H1 (cell line): ENCODE data around the gene TAS2R38. TPM values are rescaled to one million over a fixed set of nuclear protein-coding genes. Genes with fewer than 3 reads are reported as not detected.

Experiments
- CTCF ChIA-PET: fragments of 300-600 bp; sonication (Branson Sonifier 250); formaldehyde crosslinking; loops from one replicate; lab custom pipeline; 2021; ENCODE audit not compliant: partially characterized antibody; lab: Charles Lee
- POLR2A ChIA-PET: fragments of 300-600 bp; sonication (Branson Sonifier 250); formaldehyde crosslinking; loops from one replicate; lab custom pipeline; 2021; ENCODE audit warnings: inconsistent platforms; ENCODE audit not compliant: partially characterized antibody; lab: Charles Lee
- DNase-seq, 2 experiments: peaks; one replicate each; pipeline versions ENCODE4 v3.0.0 to v3.0.0-alpha.2; 2010 to 2022; ENCODE audit warnings: low spot score in 2 of 2, low read depth in 1 of 2, mixed read lengths in 1 of 2
- FAIRE-seq: peaks from 2 replicates; lab custom pipeline; 2011; peaks lifted over from hg19 to GRCh38; lab: Jason Lieb, UNC
- H2AFZ ChIP-seq: 2 replicates; pipeline ENCODE4 v1.8.1; 2012; ENCODE audit warnings: low read length, inconsistent platforms
- H2AK5ac ChIP-seq: 2 replicates; pipeline ENCODE4 v1.6.1; 2013; ENCODE audit warnings: low read depth, low read length
- H2BK120ac ChIP-seq: replicated peaks from 2 replicates; pipeline ENCODE3; 2013; ENCODE audit warnings: low read depth, low read length, inconsistent platforms
- H2BK12ac ChIP-seq: 2 replicates; pipeline ENCODE4 v1.6.1; 2013; ENCODE audit warnings: low read depth, low read length
- H2BK15ac ChIP-seq: 2 replicates; pipeline ENCODE4 v1.6.1; 2013; ENCODE audit warnings: low read length
- H2BK20ac ChIP-seq: 2 replicates; pipeline ENCODE4 v1.6.1; 2013; ENCODE audit warnings: low read length
- H2BK5ac ChIP-seq: 2 replicates; pipeline ENCODE4 v1.6.1; 2013; ENCODE audit warnings: low read depth, low read length
- H3K14ac ChIP-seq: 2 replicates; pipeline ENCODE4 v1.6.1; 2013; ENCODE audit warnings: inconsistent platforms; ENCODE audit not compliant: insufficient read length
- H3K18ac ChIP-seq: 2 replicates; pipeline ENCODE4 v1.6.1; 2013; ENCODE audit warnings: low read length; ENCODE audit errors: extremely low read depth
- H3K23ac ChIP-seq: 2 replicates; pipeline ENCODE4 v1.6.1; 2013; ENCODE audit warnings: inconsistent platforms; ENCODE audit not compliant: insufficient read length
- H3K23me2 ChIP-seq: 2 replicates; pipeline ENCODE4 v1.6.1; 2013; ENCODE audit warnings: low read depth, low read length
- H3K27ac ChIP-seq: 2 replicates; pipeline ENCODE4 v1.6.1; 2011; ENCODE audit warnings: low read depth, low read length, inconsistent platforms
- H3K27me3 ChIP-seq, 4 experiments: replicated peaks in 1 of 4; 1 replicate in 1 of 4; 2 replicates in 3 of 4; pipeline versions ENCODE4 v1.6.1 to v1.8.1; 2011 to 2013; ENCODE audit warnings: low read length in 3 of 4, mild to moderate bottlenecking in 3 of 4, inconsistent platforms in 2 of 4, mixed read lengths in 2 of 4, moderate library complexity in 1 of 4; ENCODE audit not compliant: control insufficient read depth in 3 of 4, insufficient read depth in 3 of 4; ENCODE audit errors: extremely low read depth in 1 of 4
- H3K36me3 ChIP-seq, 4 experiments: 2 replicates each; pipeline versions ENCODE4 v1.6.1 to v1.8.1; 2011 to 2013; ENCODE audit warnings: mild to moderate bottlenecking in 4 of 4, low read length in 3 of 4, moderate library complexity in 2 of 4, control low read depth in 1 of 4, inconsistent platforms in 1 of 4; ENCODE audit not compliant: insufficient read depth in 4 of 4, control insufficient read depth in 2 of 4
- H3K4ac ChIP-seq: replicated peaks from 2 replicates; pipeline ENCODE3; 2013; ENCODE audit warnings: low read length, low read depth, mixed read lengths, inconsistent platforms; ENCODE audit not compliant: insufficient read length
- H3K4me1 ChIP-seq, 4 experiments: replicated peaks in 1 of 4; 1 replicate in 1 of 4; 2 replicates in 3 of 4; pipeline versions ENCODE4 v1.6.1 to v1.8.1; 2011 to 2013; ENCODE audit warnings: low read length in 3 of 4, inconsistent platforms in 2 of 4, mixed read lengths in 1 of 4; ENCODE audit not compliant: insufficient read depth in 4 of 4, control insufficient read depth in 3 of 4
- H3K4me2 ChIP-seq, 2 experiments: 2 replicates each; pipeline versions ENCODE4 v1.6.1 to v1.8.1; 2011 to 2013; ENCODE audit warnings: low read depth in 2 of 2, low read length in 2 of 2, control low read depth in 1 of 2, inconsistent platforms in 1 of 2, mild to moderate bottlenecking in 1 of 2; ENCODE audit not compliant: insufficient read depth in 1 of 2
- H3K4me3 ChIP-seq, 4 experiments: fragments of 200-600, 300-600 bp in 1 of 4; sonication (generic), shearing (Covaris generic), sonication (Bioruptor Twin) in 1 of 4; 2 replicates each; pipeline versions ENCODE4 v1.5.1 to v1.8.1; 2011 to 2016; ENCODE audit warnings: low read length in 4 of 4, low read depth in 3 of 4, control low read depth in 2 of 4, inconsistent platforms in 2 of 4, mild to moderate bottlenecking in 2 of 4, mixed read lengths in 1 of 4, moderate library complexity in 1 of 4; ENCODE audit not compliant: insufficient read depth in 2 of 4; ENCODE audit errors: extremely low read depth in 1 of 4
- H3K56ac ChIP-seq: replicated peaks from 2 replicates; pipeline ENCODE3; 2013; ENCODE audit warnings: low read depth, mild to moderate bottlenecking, mixed read lengths, low read length, inconsistent platforms; ENCODE audit not compliant: insufficient read length
- H3K79me1 ChIP-seq: 2 replicates; pipeline ENCODE4 v1.6.1; 2013; ENCODE audit warnings: low read depth, low read length, control low read depth
- H3K79me2 ChIP-seq, 2 experiments: 2 replicates each; pipeline versions ENCODE4 v1.6.1 to v1.8.1; 2012 to 2013; ENCODE audit warnings: low read length in 2 of 2, mild to moderate bottlenecking in 2 of 2, inconsistent platforms in 1 of 2; ENCODE audit not compliant: insufficient read depth in 2 of 2, control insufficient read depth in 1 of 2
- H3K9ac ChIP-seq, 4 experiments: replicated peaks in 1 of 4; 1 replicate in 1 of 4; 2 replicates in 3 of 4; pipeline versions ENCODE4 v1.6.1 to v1.8.1; 2011 to 2013; ENCODE audit warnings: low read depth in 3 of 4, low read length in 3 of 4, control low read depth in 2 of 4, mild to moderate bottlenecking in 2 of 4, moderate library complexity in 2 of 4, inconsistent platforms in 1 of 4; ENCODE audit errors: extremely low read depth in 1 of 4
- H3K9me3 ChIP-seq, 2 experiments: 2 replicates each; pipeline versions ENCODE4 v1.6.1 to v1.8.1; 2012 to 2013; ENCODE audit warnings: mild to moderate bottlenecking in 2 of 2, moderate library complexity in 2 of 2, control low read depth in 1 of 2, inconsistent platforms in 1 of 2, low read depth in 1 of 2, low read length in 1 of 2, mixed read lengths in 1 of 2; ENCODE audit not compliant: insufficient read depth in 2 of 2
- H4K20me1 ChIP-seq, 2 experiments: replicated peaks in 1 of 2; 2 replicates each; pipeline versions ENCODE3 to v1.8.1; 2011 to 2013; ENCODE audit warnings: inconsistent platforms in 2 of 2, low read length in 2 of 2, mild to moderate bottlenecking in 1 of 2; ENCODE audit not compliant: insufficient read depth in 2 of 2, control insufficient read depth in 1 of 2
- H4K5ac ChIP-seq: 2 replicates; pipeline ENCODE4 v1.6.1; 2013; ENCODE audit warnings: low read length, low read depth, mixed read lengths, inconsistent platforms; ENCODE audit not compliant: insufficient read length
- H4K8ac ChIP-seq: 2 replicates; pipeline ENCODE4 v1.8.0; 2013; ENCODE audit warnings: mild to moderate bottlenecking, moderate library complexity, low read length, inconsistent platforms; ENCODE audit not compliant: insufficient read depth; ENCODE audit errors: extremely low read depth
- H4K91ac ChIP-seq: replicated peaks from 2 replicates; pipeline ENCODE3; 2013; ENCODE audit warnings: low read length, mixed read lengths, inconsistent platforms; ENCODE audit not compliant: insufficient read length
- BRCA1 ChIP-seq: IDR thresholded peaks from 2 replicates; pipeline ENCODE4 v1.6.1; 2012; ENCODE audit warnings: low read depth, low read length, improper control_type of control experiment
- CTBP2 ChIP-seq: IDR thresholded peaks from 2 replicates; pipeline ENCODE4 v1.7.0; 2011; ENCODE audit warnings: borderline replicate concordance, mild to moderate bottlenecking, moderate library complexity, mixed read lengths, low read length; ENCODE audit not compliant: insufficient read depth, insufficient read length
- CTCF ChIP-seq, 3 experiments: IDR thresholded peaks; 1 replicate in 2 of 3; 2 replicates in 1 of 3; pipeline versions ENCODE4 v1.5.1 to v1.6.1; 2011; ENCODE audit warnings: low read length in 3 of 3, mild to moderate bottlenecking in 3 of 3, inconsistent platforms in 2 of 3, low read depth in 1 of 3, moderate library complexity in 1 of 3; ENCODE audit not compliant: insufficient read depth in 1 of 3; ENCODE audit errors: control extremely low read depth in 1 of 3
- NRF1 ChIP-seq: IDR thresholded peaks from 2 replicates; pipeline ENCODE4 v1.6.1; 2011; ENCODE audit warnings: mild to moderate bottlenecking, low read depth, low read length, improper control_type of control experiment
- PHF8 ChIP-seq: fragments of 200-600 bp; sonication (generic); conservative IDR thresholded peaks from 2 replicates; pipeline ENCODE4 v1.7.1; 2012; ENCODE audit warnings: low read depth, mild to moderate bottlenecking, inconsistent platforms, low read length, moderate library complexity
- POLR2A ChIP-seq, 2 experiments: IDR thresholded peaks; 1 replicate in 1 of 2; 2 replicates in 1 of 2; pipeline ENCODE4 v1.6.1; 2011; ENCODE audit warnings: low read depth in 2 of 2, low read length in 2 of 2, mild to moderate bottlenecking in 2 of 2; ENCODE audit errors: control extremely low read depth in 1 of 2
- RNF2 ChIP-seq: fragments of 200-900, 300-1000 bp; sonication (generic); IDR thresholded peaks from 2 replicates; pipeline ENCODE4 v1.7.1; 2016; ENCODE audit warnings: borderline replicate concordance, low read depth, mild to moderate bottlenecking, antibody characterized with exemption, low read length; ENCODE audit not compliant: poor library complexity, severe bottlenecking; ENCODE audit errors: missing control alignments
- SP2 ChIP-seq: IDR thresholded peaks from 2 replicates; pipeline ENCODE4 v1.6.1; 2012; ENCODE audit warnings: mild to moderate bottlenecking, low read length, inconsistent platforms
- SRF ChIP-seq: IDR thresholded peaks from 2 replicates; pipeline ENCODE4 v1.6.1; 2011; ENCODE audit warnings: mild to moderate bottlenecking, low read depth, low read length, moderate library complexity
- WGBS, 2 experiments: shearing (Covaris generic) in 1 of 2; methylation state at CpG; one replicate each; pipeline versions ENCODE4 v1.1.6 to v1.1.7; 2013 to 2015; ENCODE audit warnings: low lambda C conversion rate in 2 of 2, mixed read lengths in 2 of 2, inconsistent platforms in 1 of 2, low coverage in 1 of 2, missing lambda C conversion rate in 1 of 2; ENCODE audit not compliant: insufficient replicate concordance in 2 of 2, insufficient coverage in 1 of 2, insufficient read length in 1 of 2; ENCODE audit errors: extremely low coverage in 1 of 2, missing lambda C conversion rate in 1 of 2; 5-methylcytosine and 5-hydroxymethylcytosine counted together
- polyA plus RNA-seq, 7 experiments: library from polyadenylated mRNA; depleted of rRNA in 3 of 7; stranded (reverse) in 5 of 7; unstranded in 2 of 7; fragments of >200 nt in 5 of 7; fragments of 200-250 nt in 2 of 7; gene quantifications; 1 replicate in 5 of 7; 2 replicates in 1 of 7; 4 replicates in 1 of 7; pipeline versions ENCODE4 v1.2.1 to v1.2.3, GENCODE V29; 2011 to 2013; ENCODE audit warnings: missing spikeins in 2 of 7, mixed read lengths in 2 of 7
- total RNA-seq: library from RNA; stranded (reverse); fragmentation: NEBNext Ultra II Directional; extraction: Animal tissue kit (Norgen Biotek cat#: 25700); gene quantifications from 2 replicates; pipeline ENCODE4 v1.2.1, GENCODE V29; 2021

The TAS2R38 gene
- total and polyA plus RNA-seq, 2 of the 8 experiments (the other 6 are each of a cell fraction or from before 2014, with no cell fraction given) = 0.11 TPM; not detected in 1

DNA sequence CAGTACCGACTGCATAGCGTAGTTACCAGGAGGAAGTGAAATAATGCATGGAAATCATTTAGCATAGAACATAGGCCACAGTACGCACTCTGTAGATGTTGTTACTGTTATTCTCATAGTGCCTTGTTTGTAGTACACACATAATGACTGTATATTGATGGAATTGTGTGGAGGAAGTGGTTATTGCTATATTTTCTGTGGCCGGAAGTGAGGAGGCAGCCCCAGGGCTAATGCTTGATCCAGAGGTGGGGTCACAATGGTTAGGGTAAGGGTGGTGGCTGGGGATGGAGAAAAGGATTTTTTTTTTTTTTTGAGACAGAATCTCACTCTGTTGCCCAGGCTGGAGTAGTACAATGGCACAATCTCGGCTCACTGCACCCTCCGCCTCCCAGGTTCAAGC, 17.6 kb upstream of the TAS2R38 start:
- no peak overlapping the region for H2BK12ac ChIP-seq

More for the DNA sequence above, 17.6 kb upstream of the TAS2R38 start:
- Histone ChIP-seq H3K27me3 (no peaks in the 10 kb centered on the region; a peak in 1 of 7 replicates), H3K23me2 (peaks cover 2% of the 10 kb centered on the region; the same call in 1 of the 2 replicates), H4K91ac (no peak overlapping the region), H3K36me3 (no peaks in the 10 kb centered on the region), H3K4me1 (0 out of 7 replicates have a peak, but pooled peaks cover 0 to 2% (median 0%) of the 10 kb centered on the region in 4 experiments), H2AK5ac (no peak overlapping the region), H4K8ac (no peak overlapping the region), H4K5ac (no peak overlapping the region), H2BK120ac (no peak overlapping the region), H3K4ac (no peak overlapping the region), H2BK20ac (no peak overlapping the region), H3K18ac (no peak overlapping the region), H2BK5ac (no peak overlapping the region)
- CTCF ChIA-PET = interaction anchor here (1.2 to 3.3 kb wide), 2 partner anchors 15 to 22 kb away, joined by 3 to 28 read pairs; no protein-coding TSS in a partner anchor
- no peak for TF ChIP-seq POLR2A (IDR thresholded peaks at IDR 0.05; ENCODE audit: control extremely low read depth in 1 of 2, low read depth in 2 of 2, low read length in 2 of 2)
- TF ChIP-seq SP2 = no peak
- TF ChIP-seq BRCA1 = no peak
- no peak for TF ChIP-seq SRF
- TF ChIP-seq CTCF (IDR thresholded peaks at IDR 0.05; ENCODE audit: control extremely low read depth in 1 of 3, insufficient read depth in 1 of 3, low read depth in 1 of 3, low read length in 3 of 3) = no peak
- no peak for TF ChIP-seq NRF1
- no peak for TF ChIP-seq RNF2
- TF ChIP-seq CTBP2 = no peak
- TF ChIP-seq PHF8 = no peak
- TF ChIP-seq, all 59 proteins: peak for 0
- H3K4me2 ChIP-seq = no peak overlapping the region
- no peak overlapping the region for H2AFZ ChIP-seq
- peaks cover 0 to 2% of the 10 kb centered on the region in 2 experiments; a peak in 1 of 4 replicates for H3K9me3 ChIP-seq
- H3K4me3 ChIP-seq = no peak overlapping the region
- H3K9ac ChIP-seq = no peak overlapping the region
- FAIRE-seq (no peak), DNase-seq (no peak)
- H2BK15ac ChIP-seq = no peak overlapping the region
- 94% methylated on average over 6 of the region's 6 CpGs; no CpG with 5 or more reads in 1 of the 2 experiments for WGBS, 2 experiments
- no peaks in the 10 kb centered on the region for H3K79me2 ChIP-seq
- no peak overlapping the region for H3K14ac ChIP-seq
- H3K79me1 ChIP-seq = no peaks in the 10 kb centered on the region
- no peak overlapping the region for H3K56ac ChIP-seq
- H3K23ac ChIP-seq = no peak overlapping the region
- H3K27ac ChIP-seq = no peak overlapping the region
- H4K20me1 ChIP-seq = no peaks in the 10 kb centered on the region
- POLR2A ChIA-PET = no interaction called here
